GM23338 (cell line): ENCODE data around the gene RGS7. TPM values are rescaled to one million over a fixed set of nuclear protein-coding genes. Genes with fewer than 3 reads are reported as not detected.

Experiments used
- ATAC-seq: fragments of 200-7000 bp; cut with Tn5 transposase; 3 replicates; pipeline ENCODE4 v1.9.1; 2020
- DNase-seq: peaks from one replicate; pipeline ENCODE4 v3.0.0-alpha.2; 2015; ENCODE audit warnings: low spot score
- H2AFZ ChIP-seq: fragments of 200-600 bp; sonication (generic); 2 replicates; pipeline ENCODE4 v1.8.0; 2016; ENCODE audit warnings: antibody characterized with exemption, mild to moderate bottlenecking, moderate library complexity
- H3F3A ChIP-seq: fragments of 200-600 bp; sonication (generic); replicated peaks from 2 replicates; pipeline ENCODE4 v1.8.0; 2017; ENCODE audit warnings: antibody characterized with exemption, mixed run types, low read depth
- H3K27ac ChIP-seq: fragments of 200-600 bp; sonication (generic); 2 replicates; pipeline ENCODE4 v1.6.1; 2016; ENCODE audit warnings: low read depth
- H3K27me3 ChIP-seq: fragments of 200-600 bp; sonication (generic); 2 replicates; pipeline ENCODE4 v1.8.0; 2016; ENCODE audit warnings: mild to moderate bottlenecking, mixed run types, moderate library complexity; ENCODE audit not compliant: insufficient read depth
- H3K36me3 ChIP-seq: fragments of 200-600 bp; sonication (generic); 2 replicates; pipeline ENCODE4 v1.8.0; 2016; ENCODE audit warnings: mild to moderate bottlenecking; ENCODE audit not compliant: insufficient read depth
- H3K4me1 ChIP-seq: fragments of 200-600 bp; sonication (generic); 2 replicates; pipeline ENCODE4 v1.8.0; 2016; ENCODE audit warnings: mild to moderate bottlenecking, moderate library complexity; ENCODE audit not compliant: insufficient read depth
- H3K4me2 ChIP-seq: fragments of 200-600 bp; sonication (generic); 2 replicates; pipeline ENCODE4 v1.7.1; 2017; ENCODE audit warnings: mixed run types
- H3K4me3 ChIP-seq: fragments of 200-600 bp; sonication (generic); 2 replicates; pipeline ENCODE4 v1.6.1; 2016; ENCODE audit warnings: mixed run types
- H3K79me2 ChIP-seq: fragments of 200-600 bp; sonication (generic); replicated peaks from 2 replicates; pipeline ENCODE4 v1.8.0; 2017; ENCODE audit warnings: mild to moderate bottlenecking; ENCODE audit not compliant: insufficient read depth
- H3K9me2 ChIP-seq: fragments of 200-600 bp; sonication (generic); 2 replicates; pipeline ENCODE4 v1.8.0; 2017; ENCODE audit not compliant: insufficient read depth
- H4K20me1 ChIP-seq: fragments of 200-600 bp; sonication (generic); replicated peaks from 2 replicates; pipeline ENCODE4 v1.8.0; 2017; ENCODE audit warnings: mild to moderate bottlenecking; ENCODE audit not compliant: insufficient read depth
- H3K27ac Mint-ChIP-seq: 2 replicates; pipeline ENCODE4 v1.8.0; 2020; ENCODE audit warnings: inconsistent platforms, mild to moderate bottlenecking, moderate library complexity, mixed read lengths
- H3K27me3 Mint-ChIP-seq: 3 replicates; pipeline ENCODE4 v1.8.0; 2022; ENCODE audit warnings: low read depth, mild to moderate bottlenecking, moderate library complexity, mixed read lengths, inconsistent platforms; ENCODE audit not compliant: insufficient read depth, poor library complexity
- H3K36me3 Mint-ChIP-seq: 3 replicates; pipeline ENCODE4 v1.8.0; 2021; ENCODE audit warnings: low read depth, mild to moderate bottlenecking, inconsistent platforms, moderate library complexity, mixed read lengths
- H3K4me1 Mint-ChIP-seq: 3 replicates; pipeline ENCODE4 v1.8.0; 2020; ENCODE audit warnings: mild to moderate bottlenecking, inconsistent platforms, mixed read lengths
- H3K4me3 Mint-ChIP-seq: 3 replicates; pipeline ENCODE4 v1.8.0; 2021; ENCODE audit warnings: moderate library complexity, mild to moderate bottlenecking, inconsistent platforms, mixed read lengths
- H3K9me3 Mint-ChIP-seq: 3 replicates; pipeline ENCODE4 v1.8.0; 2020; ENCODE audit warnings: moderate library complexity, mild to moderate bottlenecking, inconsistent platforms, mixed read lengths
- CREB1 ChIP-seq: fragments of 250-450 bp; sonication (Bioruptor Pico); IDR thresholded peaks from 2 replicates; pipeline ENCODE4 v1.5.0; 2020; ENCODE audit warnings: low read depth, mild to moderate bottlenecking, moderate library complexity
- ETS1 ChIP-seq: IDR thresholded peaks from 2 replicates; pipeline ENCODE4 v1.6.1; 2016; ENCODE audit warnings: antibody characterized with exemption
- EZH2 ChIP-seq: fragments of 200-600 bp; sonication (generic); IDR thresholded peaks from one replicate; pipeline ENCODE4 v1.8.0; 2017; ENCODE audit warnings: antibody characterized with exemption, mild to moderate bottlenecking, low read depth; ENCODE audit not compliant: unreplicated experiment
- EZH2phosphoT487 ChIP-seq: fragments of 200-600 bp; sonication (generic); IDR thresholded peaks from one replicate; pipeline ENCODE4 v1.8.1; 2018; ENCODE audit warnings: antibody characterized with exemption; ENCODE audit not compliant: unreplicated experiment
- JUNB ChIP-seq: IDR thresholded peaks from one replicate; pipeline ENCODE4 v1.6.1; 2016; ENCODE audit warnings: antibody characterized with exemption; ENCODE audit not compliant: unreplicated experiment
- NANOG ChIP-seq: IDR thresholded peaks from 2 replicates; pipeline ENCODE4 v1.6.1; 2016; ENCODE audit warnings: antibody characterized with exemption, borderline replicate concordance
- POLR2AphosphoS5 ChIP-seq: IDR thresholded peaks from 2 replicates; pipeline ENCODE4 v1.6.1; 2016; ENCODE audit warnings: antibody characterized with exemption, low read depth
- STAT1 ChIP-seq: IDR thresholded peaks from one replicate; pipeline ENCODE4 v1.6.1; 2016; ENCODE audit warnings: antibody characterized with exemption; ENCODE audit not compliant: unreplicated experiment
- ZNF114 ChIP-seq: fragments of 250-450 bp; sonication (Bioruptor Pico); IDR thresholded peaks from 2 replicates; pipeline ENCODE4 v1.5.0; 2020; ENCODE audit warnings: mild to moderate bottlenecking, moderate library complexity
- ZNF462 ChIP-seq: fragments of 250-450 bp; sonication (Bioruptor Pico); IDR thresholded peaks from 2 replicates; pipeline ENCODE4 v1.5.0; 2020; ENCODE audit warnings: mild to moderate bottlenecking, moderate library complexity
- polyA plus RNA-seq: library from polyadenylated mRNA; unstranded; fragments of >200 nt; fragmentation: Nextera tagmentation; extraction: Ambion mirVana; gene quantifications from 2 replicates; pipeline ENCODE4 v1.2.1, GENCODE V29; 2016
- total RNA-seq: library from RNA; depleted of rRNA; stranded (reverse); fragments of >200 nt; shearing (Covaris generic); gene quantifications from 2 replicates; pipeline ENCODE4 v1.2.3, GENCODE V29; 2014

Gene RGS7
- total and polyA plus RNA-seq, 2 experiments from 2014 or later = 2.0 to 2.2 TPM

GRCh38 chr1:240970253-240970652 lies 386.8 kb downstream of the RGS7 start:
- H3K27me3 ChIP-seq = no peaks in the 10 kb centered on the region
- H3K36me3 ChIP-seq = no peaks in the 10 kb centered on the region
- ATAC-seq = peak; percentile 66
- Mint-ChIP-seq H3K27me3 (no peaks in the 10 kb centered on the region), H3K4me1 (peaks cover 20% of the 10 kb centered on the region), H3K4me3 (no peak overlapping the region), H3K9me3 (no peaks in the 10 kb centered on the region; the same call in 2 of the 3 replicates), H3K36me3 (no peaks in the 10 kb centered on the region), H3K27ac (no peak overlapping the region)
- no peaks in the 10 kb centered on the region for H3F3A ChIP-seq
- DNase-seq = peak; percentile 14
- H4K20me1 ChIP-seq = no peaks in the 10 kb centered on the region
- TF ChIP-seq CREB1 (CRISPR knock-in tag) (no peak), POLR2AphosphoS5 (no peak), NANOG (peak; percentile 84), JUNB (no peak), STAT1 (no peak), ETS1 (no peak)
- no peak overlapping the region for H3K27ac ChIP-seq
- no peak overlapping the region for H2AFZ ChIP-seq
- H3K4me2 ChIP-seq = peak overlapping the region; percentile 21; the same call in 1 of the 2 replicates
- no peaks in the 10 kb centered on the region for H3K79me2 ChIP-seq
- H3K9me2 ChIP-seq = no peaks in the 10 kb centered on the region
- peaks cover 20% of the 10 kb centered on the region for H3K4me1 ChIP-seq
- no peak overlapping the region for H3K4me3 ChIP-seq

GRCh38 chr1:240968864-240969263 lies 388.1 kb downstream of the RGS7 start:
- Histone ChIP-seq H3K27ac (no peak overlapping the region), H2AFZ (no peak overlapping the region), H3K4me2 (no peak overlapping the region), H3K9me2 (no peaks in the 10 kb centered on the region), H3K4me3 (no peak overlapping the region), H3K4me1 (peaks cover 20% of the 10 kb centered on the region), H3F3A (no peaks in the 10 kb centered on the region), H3K36me3 (no peaks in the 10 kb centered on the region), H3K79me2 (no peaks in the 10 kb centered on the region), H4K20me1 (no peaks in the 10 kb centered on the region), H3K27me3 (no peaks in the 10 kb centered on the region)
- ATAC-seq (no peak), DNase-seq (no peak)
- Mint-ChIP-seq H3K4me1 (peaks cover 20% of the 10 kb centered on the region), H3K36me3 (no peaks in the 10 kb centered on the region), H3K27ac (no peak overlapping the region), H3K27me3 (no peaks in the 10 kb centered on the region), H3K9me3 (no peaks in the 10 kb centered on the region), H3K4me3 (no peak overlapping the region)
- TF ChIP-seq CREB1 (CRISPR knock-in tag) (no peak), EZH2phosphoT487 (no peak), ZNF462 (no peak), EZH2 (no peak), STAT1 (no peak), ETS1 (no peak), POLR2AphosphoS5 (no peak), ZNF114 (CRISPR knock-in tag) (no peak)
